Measurements from ENCODE around the gene OTUB2.

DNA sequence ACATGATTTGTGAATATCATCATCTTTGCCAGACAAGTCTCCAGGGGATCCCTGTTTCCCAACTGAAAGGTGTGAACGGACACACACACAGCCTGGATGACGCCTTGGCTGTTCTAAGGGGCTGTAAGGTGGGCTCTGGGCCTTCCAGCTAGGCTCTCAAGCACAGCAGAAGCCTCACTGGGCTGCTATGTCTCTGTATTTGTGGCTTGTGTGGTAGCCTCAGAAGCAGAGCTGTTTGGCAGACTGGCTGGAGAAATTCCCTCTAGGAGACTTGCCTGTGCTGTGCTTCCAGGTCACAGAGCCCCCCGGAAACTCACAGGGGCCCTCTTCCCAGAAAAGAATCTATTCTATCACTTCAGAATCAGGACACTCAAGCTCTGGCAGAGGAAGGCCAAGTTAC is 21.4 kb downstream of the OTUB2 start:
- TF ChIP-seq CTCF (IDR thresholded peaks at IDR 0.05; ENCODE audit: extremely low read depth in 1 of 2, insufficient read depth in 1 of 2, low read depth in 1 of 2, low read length in 2 of 2) (no peak), POLR2A (IDR thresholded peaks at IDR 0.05; ENCODE audit: low read depth, low read length) (no peak), POLR2AphosphoS5 (IDR thresholded peaks at IDR 0.05; ENCODE audit: insufficient read depth, low read depth, low read length) (no peak), FOS (IDR thresholded peaks at IDR 0.05; ENCODE audit: borderline replicate concordance, insufficient read depth, low read length) (no peak), EZH2 (IDR thresholded peaks at IDR 0.05; ENCODE audit: borderline replicate concordance, low read depth, low read length, severe bottlenecking) (no peak)
